Spleen (tissue), 11 donors: ENCODE data around the gene PAX7. TPM values are rescaled to one million over a fixed set of nuclear protein-coding genes. Genes with fewer than 3 reads are reported as not detected.

Experiments
- DNase-seq: peaks from one replicate; pipeline ENCODE4 v3.0.0-alpha.2; 2020
- H3K27ac ChIP-seq, 8 donors: fragments of 200-600 bp; sonication (generic) in 7 of 8; 1 replicate in 4 of 8; 2 replicates in 4 of 8; pipeline versions ENCODE4 v1.5.0 to v1.8.0; 2016 to 2021; ENCODE audit warnings: inconsistent platforms in 4 of 8, mild to moderate bottlenecking in 4 of 8, moderate library complexity in 1 of 8
- H3K27me3 ChIP-seq, 7 donors: fragments of 200-600 bp; sonication (generic) in 6 of 7; replicated peaks in 1 of 7; 1 replicate in 4 of 7; 2 replicates in 3 of 7; pipeline versions ENCODE4 v1.5.0 to v1.8.0; 2016 to 2021; ENCODE audit warnings: inconsistent platforms in 3 of 7, mild to moderate bottlenecking in 1 of 7
- H3K36me3 ChIP-seq, 6 donors: fragments of 200-600 bp; sonication (generic) in 5 of 6; 1 replicate in 4 of 6; 2 replicates in 2 of 6; pipeline versions ENCODE4 v1.5.0 to v1.8.0; 2016 to 2021; ENCODE audit warnings: inconsistent platforms in 2 of 6
- H3K4me1 ChIP-seq, 6 donors: fragments of 200-600 bp; sonication (generic) in 5 of 6; 1 replicate in 3 of 6; 2 replicates in 3 of 6; pipeline versions ENCODE4 v1.5.0 to v1.8.0; 2016 to 2021; ENCODE audit warnings: inconsistent platforms in 3 of 6
- H3K4me3 ChIP-seq, 8 donors: fragments of 200-600 bp; sonication (generic) in 7 of 8; 1 replicate in 4 of 8; 2 replicates in 4 of 8; pipeline versions ENCODE4 v1.5.0 to v1.8.0; 2016 to 2021; ENCODE audit warnings: inconsistent platforms in 4 of 8, mild to moderate bottlenecking in 4 of 8, moderate library complexity in 2 of 8
- H3K9me3 ChIP-seq, 8 donors: fragments of 200-600 bp; sonication (generic) in 7 of 8; 1 replicate in 4 of 8; 2 replicates in 4 of 8; pipeline versions ENCODE4 v1.5.0 to v1.8.0; 2016 to 2021; ENCODE audit warnings: inconsistent platforms in 4 of 8
- POLR2A ChIP-seq, 3 donors: fragments of 450-650 bp; IDR thresholded peaks; one replicate each; pipeline ENCODE4 v1.5.1; 2017; ENCODE audit warnings: antibody characterized with exemption in 3 of 3, mild to moderate bottlenecking in 1 of 3
- POLR2AphosphoS5 ChIP-seq, 3 donors: sonication (generic); formaldehyde crosslinking; IDR thresholded peaks; one replicate each; pipeline ENCODE4 v1.5.1; 2017; ENCODE audit warnings: antibody characterized with exemption in 3 of 3
- WGBS, 5 donors: extraction: QIAGEN DNeasy Blood & Tissue Kit in 3 of 5; methylation state at CpG; one replicate each; pipeline versions ENCODE4 v1.1.5 to v1.1.7; 2013 to 2018; 5-methylcytosine and 5-hydroxymethylcytosine counted together
- intact Hi-C: fragments of 100-400 bp; cut with DNase I; formaldehyde crosslinking; loops from one replicate; pipeline ENCODE4 v1.15.0; 2023; ENCODE audit warnings: low total_unique reads
- polyA plus RNA-seq, 3 donors: library from polyadenylated mRNA; stranded (reverse); fragments of 200-250 nt; gene quantifications; one replicate each; pipeline ENCODE4 v1.2.1, GENCODE V29; 2013
- total RNA-seq, 7 donors: library from RNA; depleted of rRNA in 3 of 7; stranded (reverse); fragments of >200 nt in 3 of 7; fragmentation: NEBNext Ultra II Directional in 4 of 7; extraction: Animal tissue kit (Norgen Biotek cat#: 25700) in 4 of 7; gene quantifications; one replicate each; pipeline versions ENCODE4 v1.1.0 to v1.2.1, GENCODE V29; 2016 to 2021
- TF ChIP-seq, protein P1 (sequence below), 11 experiments: fragments of 200-600 bp in 7 of 11; fragments of 450-650 bp in 4 of 11; sonication (generic) in 4 of 11; IDR thresholded peaks in 8 of 11; conservative IDR thresholded peaks in 3 of 11; 1 replicate in 7 of 11; 2 replicates in 4 of 11; pipeline versions ENCODE4 v1.4.0 to v1.8.0; 2016 to 2021; ENCODE audit warnings: antibody characterized with exemption in 11 of 11, inconsistent platforms in 4 of 11, mild to moderate bottlenecking in 1 of 11
- donor health status: healthy with polysubstance abuse.
- donor health status: DM: no; HTN: no; CAD: no; lungs with moderate emphysema.
- donor health status: DM: no; HTN: no; CAD: no.
- donor health status: Bipolar disorder and iron deficiency.
- donor health status: healthy.
- donor health status: DM: no; HTN: no; CAD: no.
- donor health status: DM: yes; HTN: yes; CAD: no.

The PAX7 gene
- total and polyA plus RNA-seq, 10 donors: not detected

DNA sequence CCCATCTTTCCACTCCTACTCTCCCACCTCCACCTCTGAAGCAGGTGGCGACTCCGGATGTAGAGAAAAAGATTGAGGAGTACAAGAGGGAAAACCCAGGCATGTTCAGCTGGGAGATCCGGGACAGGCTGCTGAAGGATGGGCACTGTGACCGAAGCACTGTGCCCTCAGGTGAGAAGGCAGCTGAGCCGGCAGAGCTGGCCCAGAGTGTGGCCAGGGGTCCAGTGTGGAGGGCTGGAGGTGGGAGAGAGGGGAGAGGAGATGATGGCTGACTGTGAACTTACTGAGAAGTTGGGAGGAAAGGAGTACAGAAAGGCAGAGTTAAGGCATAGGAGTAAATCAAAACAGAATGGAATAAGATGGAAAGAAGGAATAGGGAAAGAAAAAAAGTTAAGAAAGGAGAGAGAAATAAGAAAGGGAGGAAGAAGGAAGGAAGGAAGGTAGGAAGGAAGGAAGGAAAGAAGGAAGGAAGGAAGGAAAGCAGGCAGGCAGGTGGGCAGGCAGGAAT, 4.5 kb downstream of the PAX7 start:
- Histone ChIP-seq H3K36me3 (no peaks in the 10 kb centered on the region), H3K9me3 (no peaks in the 10 kb centered on the region), H3K4me1 (peaks cover 0 to 36% (median 17%) of the 10 kb centered on the region in 6 donors), H3K27me3 (peaks cover 3 to 100% (median 99%) of the 10 kb centered on the region in 7 donors), H3K4me3 (no peak overlapping the region), H3K27ac (no peak overlapping the region)
- WGBS, 5 donors: 3 to 16% (median 6%) methylated on average over 5 of the region's 5 CpGs
- intact Hi-C loops: no loop called here
- DNase-seq: no peak
- TF ChIP-seq, protein P1, sequence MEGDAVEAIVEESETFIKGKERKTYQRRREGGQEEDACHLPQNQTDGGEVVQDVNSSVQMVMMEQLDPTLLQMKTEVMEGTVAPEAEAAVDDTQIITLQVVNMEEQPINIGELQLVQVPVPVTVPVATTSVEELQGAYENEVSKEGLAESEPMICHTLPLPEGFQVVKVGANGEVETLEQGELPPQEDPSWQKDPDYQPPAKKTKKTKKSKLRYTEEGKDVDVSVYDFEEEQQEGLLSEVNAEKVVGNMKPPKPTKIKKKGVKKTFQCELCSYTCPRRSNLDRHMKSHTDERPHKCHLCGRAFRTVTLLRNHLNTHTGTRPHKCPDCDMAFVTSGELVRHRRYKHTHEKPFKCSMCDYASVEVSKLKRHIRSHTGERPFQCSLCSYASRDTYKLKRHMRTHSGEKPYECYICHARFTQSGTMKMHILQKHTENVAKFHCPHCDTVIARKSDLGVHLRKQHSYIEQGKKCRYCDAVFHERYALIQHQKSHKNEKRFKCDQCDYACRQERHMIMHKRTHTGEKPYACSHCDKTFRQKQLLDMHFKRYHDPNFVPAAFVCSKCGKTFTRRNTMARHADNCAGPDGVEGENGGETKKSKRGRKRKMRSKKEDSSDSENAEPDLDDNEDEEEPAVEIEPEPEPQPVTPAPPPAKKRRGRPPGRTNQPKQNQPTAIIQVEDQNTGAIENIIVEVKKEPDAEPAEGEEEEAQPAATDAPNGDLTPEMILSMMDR (IDR thresholded peaks at IDR 0.05 in 8 of 11, conservative IDR thresholded peaks at IDR 0.05 in 3 of 11): no peak
- TF ChIP-seq POLR2A (IDR thresholded peaks at IDR 0.05) (no peak), POLR2AphosphoS5 (IDR thresholded peaks at IDR 0.05) (no peak)

DNA sequence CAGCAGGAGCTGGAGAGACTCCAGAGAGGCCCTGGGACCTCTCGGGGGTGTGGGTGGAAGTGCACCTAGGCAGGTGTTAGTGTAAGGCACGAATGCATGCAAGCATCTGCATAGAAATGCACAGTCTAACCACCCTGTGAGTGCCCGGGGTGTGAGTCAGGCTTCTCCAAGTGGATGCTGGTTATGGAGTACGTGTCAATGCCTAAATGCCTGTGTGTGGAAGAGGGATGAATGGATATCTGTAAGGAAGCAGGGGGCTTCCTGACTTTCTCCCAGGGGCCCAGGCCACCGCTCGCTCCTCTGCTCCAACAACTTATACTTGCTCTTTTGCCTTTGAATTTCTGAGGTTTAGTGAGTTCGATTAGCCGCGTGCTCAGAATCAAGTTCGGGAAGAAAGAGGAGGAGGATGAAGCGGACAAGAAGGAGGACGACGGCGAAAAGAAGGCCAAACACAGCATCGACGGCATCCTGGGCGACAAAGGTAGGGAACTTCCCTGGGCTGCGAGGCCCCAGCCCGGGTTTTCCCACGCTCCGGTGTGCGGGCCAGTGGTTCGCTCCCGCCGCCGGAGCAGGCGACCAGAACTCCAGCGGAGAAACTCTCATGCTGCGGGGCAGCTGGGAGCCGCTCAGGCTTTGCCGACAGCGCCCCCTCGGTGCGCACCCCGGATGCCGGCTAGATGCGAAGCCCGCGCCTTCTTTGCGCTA, 5.4 kb downstream of the PAX7 start:
- Histone ChIP-seq H3K27ac (no peak overlapping the region), H3K4me3 (no peak overlapping the region), H3K36me3 (no peaks in the 10 kb centered on the region), H3K4me1 (peaks cover 0 to 31% (median 11%) of the 10 kb centered on the region in 6 donors), H3K27me3 (peaks cover 4 to 100% (median 99%) of the 10 kb centered on the region in 7 donors), H3K9me3 (no peaks in the 10 kb centered on the region)
- intact Hi-C loops: no loop called here
- peak; percentile 32 for DNase-seq
- 3 to 6% (median 5%) methylated on average over 28 to 40 of the region's 40 CpGs for WGBS, 5 donors
- TF ChIP-seq POLR2A (IDR thresholded peaks at IDR 0.05) (no peak), POLR2AphosphoS5 (IDR thresholded peaks at IDR 0.05) (no peak)
- TF ChIP-seq, protein P1 (IDR thresholded peaks at IDR 0.05 in 8 of 11, conservative IDR thresholded peaks at IDR 0.05 in 3 of 11): no peak

DNA sequence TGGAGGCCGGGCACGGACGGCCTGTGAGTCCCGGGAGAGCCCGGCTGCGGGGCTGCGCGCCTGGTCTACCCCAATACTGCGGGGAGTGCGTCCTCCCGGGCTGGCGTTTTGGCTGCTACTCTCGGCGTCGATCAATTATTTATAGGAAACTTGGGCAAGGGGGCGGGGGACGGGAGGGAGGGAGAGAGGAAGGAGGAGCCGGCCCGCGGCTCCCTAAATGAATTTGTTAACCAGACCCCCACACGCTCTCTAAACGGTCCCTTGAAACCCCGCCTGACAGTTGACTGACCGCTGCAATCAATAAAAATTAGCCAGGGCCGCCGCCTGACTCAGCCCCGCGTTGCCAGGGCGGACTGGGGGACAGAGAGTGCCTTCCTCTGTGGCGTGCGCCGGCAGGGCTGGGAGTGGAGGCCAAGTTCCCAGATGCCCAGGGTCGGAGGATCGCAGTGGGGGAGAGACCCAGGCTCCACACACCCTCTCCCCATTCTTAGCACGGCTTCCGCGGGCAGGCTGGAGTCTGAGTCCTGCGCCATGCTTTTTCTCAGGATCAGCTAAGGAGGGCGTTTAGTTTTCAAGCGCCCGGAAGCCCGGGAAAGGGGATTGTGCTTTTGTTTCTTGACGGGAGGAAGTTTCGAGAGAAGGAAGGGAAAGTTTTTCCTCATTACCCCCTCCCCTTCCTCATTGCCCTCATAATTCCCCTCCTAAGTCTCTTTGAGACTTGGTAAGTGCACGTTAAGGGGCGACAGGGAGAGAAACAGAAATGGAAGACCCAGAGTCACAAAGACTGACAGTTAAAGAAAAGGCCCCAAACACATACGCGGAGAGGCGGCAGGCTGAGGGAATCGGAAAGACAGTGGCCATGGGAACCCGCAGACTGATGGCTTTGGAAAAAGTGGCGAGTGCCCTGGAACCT, 6.2 kb downstream of the PAX7 start:
- peaks cover 7 to 100% (median 99%) of the 10 kb centered on the region in 7 donors for H3K27me3 ChIP-seq
- H3K36me3 ChIP-seq: no peaks in the 10 kb centered on the region
- no peaks in the 10 kb centered on the region for H3K9me3 ChIP-seq
- no peak for DNase-seq
- no peak overlapping the region for H3K27ac ChIP-seq
- H3K4me1 ChIP-seq: peaks cover 0 to 24% (median 4%) of the 10 kb centered on the region in 6 donors
- H3K4me3 ChIP-seq: no peak overlapping the region
- 2 to 4% (median 4%) methylated on average over 48 to 52 of the region's 52 CpGs for WGBS, 5 donors
- intact Hi-C loops: no loop called here
- no peak for TF ChIP-seq POLR2AphosphoS5 (IDR thresholded peaks at IDR 0.05)
- TF ChIP-seq, protein P1 (IDR thresholded peaks at IDR 0.05 in 8 of 11, conservative IDR thresholded peaks at IDR 0.05 in 3 of 11): no peak
- no peak for TF ChIP-seq POLR2A (IDR thresholded peaks at IDR 0.05)
